Panc1 (cell line): ENCODE measurements around the gene RAB43.
"Not testable (repeated sequence)": the region's sequence is repeated elsewhere in the genome, so short reads cannot be mapped to it uniquely, and the experiment has no call there.

ENCODE experiments used
- POLR2AphosphoS5 ChIP-seq: IDR thresholded peaks from 2 replicates; pipeline ENCODE4 v1.6.1; 2012; ENCODE audit warnings: mild to moderate bottlenecking, low read depth, low read length, moderate library complexity
- SIN3A ChIP-seq: IDR thresholded peaks from 2 replicates; pipeline ENCODE4 v1.6.1; 2012; ENCODE audit warnings: low read depth, mild to moderate bottlenecking, low read length, moderate library complexity, borderline replicate concordance; ENCODE audit not compliant: insufficient read depth
- TF ChIP-seq, protein P1 (sequence below): fragments of 450-650 bp; IDR thresholded peaks from 2 replicates; pipeline ENCODE4 v1.5.1; 2017; ENCODE audit warnings: mild to moderate bottlenecking
- TF ChIP-seq, protein P2 (sequence below), 2 experiments: IDR thresholded peaks; 2 replicates each; pipeline ENCODE4 v1.6.1; 2011 to 2012; ENCODE audit warnings: low read depth in 2 of 2, control low read depth in 1 of 2, low read length in 1 of 2, mild to moderate bottlenecking in 1 of 2, moderate library complexity in 1 of 2; ENCODE audit not compliant: insufficient read depth in 1 of 2

DNA sequence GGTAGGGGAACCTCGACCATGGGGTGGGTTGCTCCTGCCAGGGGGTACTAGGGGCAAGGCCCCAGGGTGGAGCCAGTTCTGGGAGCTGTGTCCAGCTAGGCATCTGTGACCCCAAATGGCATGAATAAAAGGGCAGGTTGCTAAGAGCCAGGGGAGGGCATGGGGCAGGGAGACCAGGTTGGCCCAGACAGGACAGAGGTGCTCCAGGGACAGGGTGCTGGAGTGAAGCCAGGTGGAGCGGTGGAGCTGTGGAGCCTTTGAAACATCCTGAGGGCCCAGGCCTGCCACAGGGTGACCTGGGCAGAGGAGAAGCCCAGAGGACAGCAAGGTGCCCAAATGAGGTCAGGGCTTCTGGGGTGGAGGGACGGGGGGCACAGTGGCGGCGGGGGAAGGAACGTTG is 33.3 kb downstream of the RAB43 start:
- TF ChIP-seq, protein P1, sequence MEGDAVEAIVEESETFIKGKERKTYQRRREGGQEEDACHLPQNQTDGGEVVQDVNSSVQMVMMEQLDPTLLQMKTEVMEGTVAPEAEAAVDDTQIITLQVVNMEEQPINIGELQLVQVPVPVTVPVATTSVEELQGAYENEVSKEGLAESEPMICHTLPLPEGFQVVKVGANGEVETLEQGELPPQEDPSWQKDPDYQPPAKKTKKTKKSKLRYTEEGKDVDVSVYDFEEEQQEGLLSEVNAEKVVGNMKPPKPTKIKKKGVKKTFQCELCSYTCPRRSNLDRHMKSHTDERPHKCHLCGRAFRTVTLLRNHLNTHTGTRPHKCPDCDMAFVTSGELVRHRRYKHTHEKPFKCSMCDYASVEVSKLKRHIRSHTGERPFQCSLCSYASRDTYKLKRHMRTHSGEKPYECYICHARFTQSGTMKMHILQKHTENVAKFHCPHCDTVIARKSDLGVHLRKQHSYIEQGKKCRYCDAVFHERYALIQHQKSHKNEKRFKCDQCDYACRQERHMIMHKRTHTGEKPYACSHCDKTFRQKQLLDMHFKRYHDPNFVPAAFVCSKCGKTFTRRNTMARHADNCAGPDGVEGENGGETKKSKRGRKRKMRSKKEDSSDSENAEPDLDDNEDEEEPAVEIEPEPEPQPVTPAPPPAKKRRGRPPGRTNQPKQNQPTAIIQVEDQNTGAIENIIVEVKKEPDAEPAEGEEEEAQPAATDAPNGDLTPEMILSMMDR: not testable (repeated sequence)
- not testable (repeated sequence) for TF ChIP-seq POLR2AphosphoS5, SIN3A
- TF ChIP-seq, protein P2, sequence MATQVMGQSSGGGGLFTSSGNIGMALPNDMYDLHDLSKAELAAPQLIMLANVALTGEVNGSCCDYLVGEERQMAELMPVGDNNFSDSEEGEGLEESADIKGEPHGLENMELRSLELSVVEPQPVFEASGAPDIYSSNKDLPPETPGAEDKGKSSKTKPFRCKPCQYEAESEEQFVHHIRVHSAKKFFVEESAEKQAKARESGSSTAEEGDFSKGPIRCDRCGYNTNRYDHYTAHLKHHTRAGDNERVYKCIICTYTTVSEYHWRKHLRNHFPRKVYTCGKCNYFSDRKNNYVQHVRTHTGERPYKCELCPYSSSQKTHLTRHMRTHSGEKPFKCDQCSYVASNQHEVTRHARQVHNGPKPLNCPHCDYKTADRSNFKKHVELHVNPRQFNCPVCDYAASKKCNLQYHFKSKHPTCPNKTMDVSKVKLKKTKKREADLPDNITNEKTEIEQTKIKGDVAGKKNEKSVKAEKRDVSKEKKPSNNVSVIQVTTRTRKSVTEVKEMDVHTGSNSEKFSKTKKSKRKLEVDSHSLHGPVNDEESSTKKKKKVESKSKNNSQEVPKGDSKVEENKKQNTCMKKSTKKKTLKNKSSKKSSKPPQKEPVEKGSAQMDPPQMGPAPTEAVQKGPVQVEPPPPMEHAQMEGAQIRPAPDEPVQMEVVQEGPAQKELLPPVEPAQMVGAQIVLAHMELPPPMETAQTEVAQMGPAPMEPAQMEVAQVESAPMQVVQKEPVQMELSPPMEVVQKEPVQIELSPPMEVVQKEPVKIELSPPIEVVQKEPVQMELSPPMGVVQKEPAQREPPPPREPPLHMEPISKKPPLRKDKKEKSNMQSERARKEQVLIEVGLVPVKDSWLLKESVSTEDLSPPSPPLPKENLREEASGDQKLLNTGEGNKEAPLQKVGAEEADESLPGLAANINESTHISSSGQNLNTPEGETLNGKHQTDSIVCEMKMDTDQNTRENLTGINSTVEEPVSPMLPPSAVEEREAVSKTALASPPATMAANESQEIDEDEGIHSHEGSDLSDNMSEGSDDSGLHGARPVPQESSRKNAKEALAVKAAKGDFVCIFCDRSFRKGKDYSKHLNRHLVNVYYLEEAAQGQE (IDR thresholded peaks at IDR 0.05; ENCODE audit: insufficient read depth in 1 of 2, low read depth in 2 of 2, low read length in 1 of 2): not testable (repeated sequence)
